Natural killer cell treated with Interleukin-12 subunit alpha and Interleukin-12 subunit beta and Interleukin-15 and Interleukin-18, amount 100 ng/mL, for 72 hours (primary cell): Measurements from ENCODE around the gene GRAP2. TPM values are rescaled to one million over a fixed set of nuclear protein-coding genes. Genes with fewer than 3 reads are reported as not detected.
"Not testable (repeated sequence)": the region's sequence is repeated elsewhere in the genome, so short reads cannot be mapped to it uniquely, and the experiment has no call there.

Experiments used
- ATAC-seq, 2 donors: fragments of 150-1000 bp; cut with Tn5 transposase in 1 of 2; sonication (Bioruptor Pico), chemical (Tn5 transposase) in 1 of 2; 2 replicates each; pipeline ENCODE4 v1.10.0; 2021
- DNase-seq: peaks from one replicate; pipeline ENCODE4 v3.0.0; 2022; ENCODE audit warnings: low spot score
- H3K27ac Mint-ChIP-seq, 2 donors: 1 replicate in 1 of 2; 2 replicates in 1 of 2; pipeline ENCODE4 v1.8.0; 2022; ENCODE audit warnings: mixed read lengths in 2 of 2, mild to moderate bottlenecking in 1 of 2, moderate library complexity in 1 of 2
- H3K27me3 Mint-ChIP-seq, 2 donors: 1 replicate in 1 of 2; 2 replicates in 1 of 2; pipeline ENCODE4 v1.8.0; 2022; ENCODE audit warnings: mixed read lengths in 2 of 2
- H3K36me3 Mint-ChIP-seq: one replicate; pipeline ENCODE4 v1.8.0; 2022; ENCODE audit warnings: mixed read lengths
- H3K4me1 Mint-ChIP-seq, 2 donors: 1 replicate in 1 of 2; 2 replicates in 1 of 2; pipeline ENCODE4 v1.8.0; 2022; ENCODE audit warnings: low read depth in 2 of 2, mixed read lengths in 2 of 2, mild to moderate bottlenecking in 1 of 2
- H3K4me3 Mint-ChIP-seq: one replicate; pipeline ENCODE4 v1.8.0; 2022; ENCODE audit warnings: mixed read lengths
- H3K9me3 Mint-ChIP-seq: 2 replicates; pipeline ENCODE4 v1.8.0; 2022; ENCODE audit warnings: mixed read lengths
- total RNA-seq, 2 donors: library from RNA; stranded (reverse); gene quantifications; one replicate each; pipeline ENCODE4 v1.2.3, GENCODE V29; 2022

GRAP2 gene
- total RNA-seq, 2 donors from 2014 or later, result 13.2 to 36.4 TPM

GRCh38 chr22:39947220-39948216 lies 46.6 kb downstream of the GRAP2 start:
- peak overlapping the region; percentile 48 to 51 for H3K27ac Mint-ChIP-seq
- peaks cover 36 to 73% of the 10 kb centered on the region in 2 donors for H3K4me1 Mint-ChIP-seq
- H3K4me3 Mint-ChIP-seq, result no peak overlapping the region
- H3K36me3 Mint-ChIP-seq, result peaks cover 11% of the 10 kb centered on the region
- ATAC-seq, result no peak
- H3K9me3 Mint-ChIP-seq, result no peaks in the 10 kb centered on the region
- no peak for DNase-seq
- H3K27me3 Mint-ChIP-seq, result no peaks in the 10 kb centered on the region

- Mint-ChIP-seq H3K9me3 (no peaks in the 10 kb centered on the region), H3K27ac (peak overlapping the region; percentile 14 to 35), H3K4me3 (no peak overlapping the region), H3K36me3 (peaks cover 11% of the 10 kb centered on the region), H3K4me1 (peaks cover 39 to 69% of the 10 kb centered on the region in 2 donors), H3K27me3 (no peaks in the 10 kb centered on the region)
- ATAC-seq (no peak), DNase-seq (no peak)
Observed at GRCh38 chr22:39949964-39950737, 49.3 kb downstream of the GRAP2 start.

GRCh38 chr22:39951603-39952293 lies 50.9 kb downstream of the GRAP2 start:
- not testable (repeated sequence) for H3K27me3 Mint-ChIP-seq, DNase-seq, H3K9me3 Mint-ChIP-seq
- H3K27ac Mint-ChIP-seq, result peak overlapping the region; percentile 35 to 78
- H3K36me3 Mint-ChIP-seq, result peaks cover 11% of the 10 kb centered on the region
- peak overlapping the region; percentile 20 for H3K4me3 Mint-ChIP-seq
- peaks cover 40 to 72% of the 10 kb centered on the region in 2 donors for H3K4me1 Mint-ChIP-seq
- ATAC-seq, result peak; percentile 21 to 59

GRCh38 chr22:39952347-39952746 lies 51.5 kb downstream of the GRAP2 start:
- H3K27ac Mint-ChIP-seq, result peak overlapping the region; percentile 38 to 66

GRCh38 chr22:39953101-39953500 lies 52.2 kb downstream of the GRAP2 start:
- no peaks in the 10 kb centered on the region for H3K9me3 Mint-ChIP-seq
- H3K4me1 Mint-ChIP-seq, result peaks cover 51 to 77% of the 10 kb centered on the region in 2 donors
- DNase-seq (no peak), ATAC-seq (no peak)
- peaks cover 12% of the 10 kb centered on the region for H3K36me3 Mint-ChIP-seq
- peak overlapping the region; percentile 38 to 66 for H3K27ac Mint-ChIP-seq
- H3K4me3 Mint-ChIP-seq, result no peak overlapping the region
- no peaks in the 10 kb centered on the region for H3K27me3 Mint-ChIP-seq

More at GRCh38 chr22:39952347-39952746, 51.5 kb downstream of the GRAP2 start:
- no peaks in the 10 kb centered on the region for H3K27me3 Mint-ChIP-seq
- peaks cover 46 to 72% of the 10 kb centered on the region in 2 donors for H3K4me1 Mint-ChIP-seq
- H3K4me3 Mint-ChIP-seq, result peak overlapping the region; percentile 67
- no peaks in the 10 kb centered on the region for H3K9me3 Mint-ChIP-seq
- ATAC-seq (no peak), DNase-seq (no peak)
- H3K36me3 Mint-ChIP-seq, result peaks cover 11% of the 10 kb centered on the region

GRCh38 chr22:39954584-39955055 lies 53.7 kb downstream of the GRAP2 start:
- H3K4me1 Mint-ChIP-seq, result peaks cover 66 to 79% of the 10 kb centered on the region in 2 donors
- ATAC-seq, result peak in 1 of 2 donors; percentile 66
- peak overlapping the region in 1 of 2 donors; percentile 66 for H3K27ac Mint-ChIP-seq
- no peak for DNase-seq
- H3K4me3 Mint-ChIP-seq, result no peak overlapping the region
- H3K9me3 Mint-ChIP-seq, result no peaks in the 10 kb centered on the region
- no peaks in the 10 kb centered on the region for H3K27me3 Mint-ChIP-seq
- H3K36me3 Mint-ChIP-seq, result peaks cover 19% of the 10 kb centered on the region

- H3K27me3 Mint-ChIP-seq, result no peaks in the 10 kb centered on the region
- no peak overlapping the region for H3K27ac Mint-ChIP-seq
- ATAC-seq (no peak), DNase-seq (no peak)
- no peak overlapping the region for H3K4me3 Mint-ChIP-seq
- no peaks in the 10 kb centered on the region for H3K9me3 Mint-ChIP-seq
- H3K36me3 Mint-ChIP-seq, result peaks cover 23% of the 10 kb centered on the region
- peaks cover 69 to 79% of the 10 kb centered on the region in 2 donors for H3K4me1 Mint-ChIP-seq
Observed at GRCh38 chr22:39955675-39956074, 54.8 kb downstream of the GRAP2 start.

GRCh38 chr22:39956932-39957664 lies 56.2 kb downstream of the GRAP2 start:
- DNase-seq (no peak), ATAC-seq (no peak)
- Mint-ChIP-seq H3K27ac (no peak overlapping the region), H3K27me3 (no peaks in the 10 kb centered on the region), H3K9me3 (no peaks in the 10 kb centered on the region), H3K36me3 (peaks cover 16% of the 10 kb centered on the region), H3K4me3 (peak overlapping the region; percentile 16), H3K4me1 (peaks cover 68 to 81% of the 10 kb centered on the region in 2 donors)

- DNase-seq (no peak), ATAC-seq (no peak)
Observed at GRCh38 chr22:39958009-39958711, 57.3 kb downstream of the GRAP2 start.

GRCh38 chr22:39958949-39959639 lies 58.2 kb downstream of the GRAP2 start:
- no peaks in the 10 kb centered on the region for H3K9me3 Mint-ChIP-seq
- H3K36me3 Mint-ChIP-seq, result peaks cover 16% of the 10 kb centered on the region
- ATAC-seq, result no peak
- H3K4me3 Mint-ChIP-seq, result peak overlapping the region; percentile 10
- peaks cover 64 to 72% of the 10 kb centered on the region in 2 donors for H3K4me1 Mint-ChIP-seq
- H3K27ac Mint-ChIP-seq, result peak overlapping the region; percentile 30 to 76
- H3K27me3 Mint-ChIP-seq, result no peaks in the 10 kb centered on the region
- no peak for DNase-seq

More at GRCh38 chr22:39958009-39958711, 57.3 kb downstream of the GRAP2 start:
- no peaks in the 10 kb centered on the region for H3K9me3 Mint-ChIP-seq
- no peaks in the 10 kb centered on the region for H3K27me3 Mint-ChIP-seq
- H3K4me1 Mint-ChIP-seq, result peaks cover 67 to 74% of the 10 kb centered on the region in 2 donors
- peak overlapping the region; percentile 30 to 76 for H3K27ac Mint-ChIP-seq
- H3K36me3 Mint-ChIP-seq, result peaks cover 16% of the 10 kb centered on the region
- no peak overlapping the region for H3K4me3 Mint-ChIP-seq

GRCh38 chr22:39959640-39960447 lies 59.0 kb downstream of the GRAP2 start, which contains the start of gene TMA7B:
TMA7B (plus strand) TSS chr22:39960397; CDS start chr22:39964375, 3,978 bp downstream.
- H3K4me3 Mint-ChIP-seq, result peak within 1 kb of the TSS; percentile 71
- H3K27ac Mint-ChIP-seq, result peak within 1 kb of the TSS; percentile 76 to 85
- H3K36me3 Mint-ChIP-seq, result peaks cover 16% of the 10 kb centered on the region
- DNase-seq (no peak), ATAC-seq (no peak)
- peaks cover 64 to 72% of the 10 kb centered on the region in 2 donors for H3K4me1 Mint-ChIP-seq
- H3K9me3 Mint-ChIP-seq, result no peaks in the 10 kb centered on the region
- no peaks in the 10 kb centered on the region for H3K27me3 Mint-ChIP-seq
